ENCODE results near the gene ACACB.

- TF ChIP-seq, protein P1, sequence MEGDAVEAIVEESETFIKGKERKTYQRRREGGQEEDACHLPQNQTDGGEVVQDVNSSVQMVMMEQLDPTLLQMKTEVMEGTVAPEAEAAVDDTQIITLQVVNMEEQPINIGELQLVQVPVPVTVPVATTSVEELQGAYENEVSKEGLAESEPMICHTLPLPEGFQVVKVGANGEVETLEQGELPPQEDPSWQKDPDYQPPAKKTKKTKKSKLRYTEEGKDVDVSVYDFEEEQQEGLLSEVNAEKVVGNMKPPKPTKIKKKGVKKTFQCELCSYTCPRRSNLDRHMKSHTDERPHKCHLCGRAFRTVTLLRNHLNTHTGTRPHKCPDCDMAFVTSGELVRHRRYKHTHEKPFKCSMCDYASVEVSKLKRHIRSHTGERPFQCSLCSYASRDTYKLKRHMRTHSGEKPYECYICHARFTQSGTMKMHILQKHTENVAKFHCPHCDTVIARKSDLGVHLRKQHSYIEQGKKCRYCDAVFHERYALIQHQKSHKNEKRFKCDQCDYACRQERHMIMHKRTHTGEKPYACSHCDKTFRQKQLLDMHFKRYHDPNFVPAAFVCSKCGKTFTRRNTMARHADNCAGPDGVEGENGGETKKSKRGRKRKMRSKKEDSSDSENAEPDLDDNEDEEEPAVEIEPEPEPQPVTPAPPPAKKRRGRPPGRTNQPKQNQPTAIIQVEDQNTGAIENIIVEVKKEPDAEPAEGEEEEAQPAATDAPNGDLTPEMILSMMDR (IDR thresholded peaks at IDR 0.05): no peak
- no peak for TF ChIP-seq MAX (IDR thresholded peaks at IDR 0.05)
- no peak for TF ChIP-seq MAFK (IDR thresholded peaks at IDR 0.05; ENCODE audit: partially characterized antibody)
- TF ChIP-seq E2F6 (IDR thresholded peaks at IDR 0.05; ENCODE audit: borderline replicate concordance, low read depth): no peak
- TF ChIP-seq KDM1A (IDR thresholded peaks at IDR 0.05; ENCODE audit: low read depth): no peak
- no peak for TF ChIP-seq RAD21 (conservative IDR thresholded peaks at IDR 0.05 in 1 of 2, IDR thresholded peaks at IDR 0.05 in 1 of 2)
- TF ChIP-seq CEBPB (IDR thresholded peaks at IDR 0.05): no peak
- no peak for TF ChIP-seq HDAC2 (IDR thresholded peaks at IDR 0.05)
- TF ChIP-seq BHLHE40 (IDR thresholded peaks at IDR 0.05; ENCODE audit: low read depth, low read length): no peak
- TF ChIP-seq PHF8 (IDR thresholded peaks at IDR 0.05; ENCODE audit: borderline replicate concordance, low read depth): no peak
- no peak for TF ChIP-seq MAZ (IDR thresholded peaks at IDR 0.05; ENCODE audit: borderline replicate concordance, low read depth, low read length)
- no peak for TF ChIP-seq ZNF302 (CRISPR knock-in tag; IDR thresholded peaks at IDR 0.05)
- TF ChIP-seq EP300 (IDR thresholded peaks at IDR 0.05): no peak
Observed at GRCh38 chr12:109228664-109229063, 112.3 kb downstream of the ACACB start.
